ENCODE results near the gene ASF1B. TPM values are rescaled to one million over a fixed set of nuclear protein-coding genes. Genes with fewer than 3 reads are reported as not detected.
"Not testable (repeated sequence)": the region's sequence is repeated elsewhere in the genome, so short reads cannot be mapped to it uniquely, and the experiment has no call there.

Gene ASF1B
- 10 to 100 TPM; 18.5 to 26.7 (median 21.0) TPM for total RNA-seq

GRCh38 chr19:14136509-14137281 lies at the start of gene ASF1B:
TSS of gene ASF1B (minus strand) at chr19:14136589. CDS start at chr19:14136456, 133 bp downstream.
- ATAC-seq (peak; percentile 83 to 87), DNase-seq (peak; percentile 95)
- Mint-ChIP-seq H3K9me3 (no peaks in the 10 kb centered on the region), H3K4me3 (peak within 1 kb of the TSS; percentile 85), H3K27me3 (ENCODE audit: low read depth) (no peaks in the 10 kb centered on the region), H3K36me3 (ENCODE audit: insufficient read depth) (peaks cover 5% of the 10 kb centered on the region), H3K4me1 (ENCODE audit: low read depth) (peaks cover 29% of the 10 kb centered on the region)

GRCh38 chr19:14185691-14186090 lies 49.3 kb upstream of the ASF1B start:
- H3K4me1 Mint-ChIP-seq (ENCODE audit: low read depth); ATAC-seq; DNase-seq; H3K4me3 Mint-ChIP-seq; H3K9me3 Mint-ChIP-seq; H3K36me3 Mint-ChIP-seq (ENCODE audit: insufficient read depth); H3K27me3 Mint-ChIP-seq (ENCODE audit: low read depth): not testable (repeated sequence)

- ATAC-seq (no peak), DNase-seq (no peak)
- no peaks in the 10 kb centered on the region for H3K27me3 Mint-ChIP-seq (ENCODE audit: low read depth)
- no peak overlapping the region for H3K4me3 Mint-ChIP-seq
- H3K9me3 Mint-ChIP-seq, result no peaks in the 10 kb centered on the region
- H3K36me3 Mint-ChIP-seq (ENCODE audit: insufficient read depth), result no peaks in the 10 kb centered on the region
- H3K4me1 Mint-ChIP-seq (ENCODE audit: low read depth), result no peaks in the 10 kb centered on the region
These were observed 48.8 kb upstream of the ASF1B start for GRCh38 chr19:14185158-14185557.

GRCh38 chr19:14183741-14184350 lies 47.5 kb upstream of the ASF1B start:
- H3K4me3 Mint-ChIP-seq, result no peak overlapping the region
- no peaks in the 10 kb centered on the region for H3K27me3 Mint-ChIP-seq (ENCODE audit: low read depth)
- H3K9me3 Mint-ChIP-seq, result no peaks in the 10 kb centered on the region
- no peaks in the 10 kb centered on the region for H3K36me3 Mint-ChIP-seq (ENCODE audit: insufficient read depth)
- ATAC-seq (no peak), DNase-seq (no peak)
- no peaks in the 10 kb centered on the region for H3K4me1 Mint-ChIP-seq (ENCODE audit: low read depth)

- no peak for ATAC-seq
- Mint-ChIP-seq H3K4me1 (ENCODE audit: low read depth) (no peaks in the 10 kb centered on the region), H3K4me3 (no peak overlapping the region), H3K27me3 (ENCODE audit: low read depth) (no peaks in the 10 kb centered on the region), H3K36me3 (ENCODE audit: insufficient read depth) (no peaks in the 10 kb centered on the region), H3K9me3 (no peaks in the 10 kb centered on the region)
- no peak for DNase-seq
These were observed 46.1 kb upstream of the ASF1B start for GRCh38 chr19:14182476-14182875.

GRCh38 chr19:14181906-14182305 lies 45.5 kb upstream of the ASF1B start:
- DNase-seq (no peak), ATAC-seq (no peak)
- Mint-ChIP-seq H3K9me3 (no peaks in the 10 kb centered on the region), H3K36me3 (ENCODE audit: insufficient read depth) (no peaks in the 10 kb centered on the region), H3K4me1 (ENCODE audit: low read depth) (no peaks in the 10 kb centered on the region), H3K27me3 (ENCODE audit: low read depth) (no peaks in the 10 kb centered on the region), H3K4me3 (no peak overlapping the region)

GRCh38 chr19:14181199-14181598 lies 44.8 kb upstream of the ASF1B start:
- H3K9me3 Mint-ChIP-seq; H3K36me3 Mint-ChIP-seq (ENCODE audit: insufficient read depth); DNase-seq; ATAC-seq; H3K4me3 Mint-ChIP-seq; H3K4me1 Mint-ChIP-seq (ENCODE audit: low read depth); H3K27me3 Mint-ChIP-seq (ENCODE audit: low read depth): not testable (repeated sequence)

GRCh38 chr19:14177496-14178074 lies 41.2 kb upstream of the ASF1B start:
- no peak for ATAC-seq
- DNase-seq, result no peak
- Mint-ChIP-seq H3K9me3 (no peaks in the 10 kb centered on the region), H3K27me3 (ENCODE audit: low read depth) (no peaks in the 10 kb centered on the region), H3K4me1 (ENCODE audit: low read depth) (peaks cover 7% of the 10 kb centered on the region), H3K36me3 (ENCODE audit: insufficient read depth) (peaks cover 5% of the 10 kb centered on the region), H3K4me3 (no peak overlapping the region)

- ATAC-seq (no peak), DNase-seq (no peak)
- no peaks in the 10 kb centered on the region for H3K27me3 Mint-ChIP-seq (ENCODE audit: low read depth)
- peaks cover 7% of the 10 kb centered on the region for H3K4me1 Mint-ChIP-seq (ENCODE audit: low read depth)
- no peaks in the 10 kb centered on the region for H3K9me3 Mint-ChIP-seq
- H3K4me3 Mint-ChIP-seq, result no peak overlapping the region
- peaks cover 11% of the 10 kb centered on the region for H3K36me3 Mint-ChIP-seq (ENCODE audit: insufficient read depth)
These were observed 39.0 kb upstream of the ASF1B start for GRCh38 chr19:14175351-14175792.

GRCh38 chr19:14174883-14175282 lies 38.5 kb upstream of the ASF1B start:
- ATAC-seq (no peak), DNase-seq (no peak)
- H3K4me1 Mint-ChIP-seq (ENCODE audit: low read depth), result peaks cover 7% of the 10 kb centered on the region
- peaks cover 16% of the 10 kb centered on the region for H3K36me3 Mint-ChIP-seq (ENCODE audit: insufficient read depth)
- H3K4me3 Mint-ChIP-seq, result no peak overlapping the region
- H3K27me3 Mint-ChIP-seq (ENCODE audit: low read depth), result no peaks in the 10 kb centered on the region
- H3K9me3 Mint-ChIP-seq, result no peaks in the 10 kb centered on the region

- Mint-ChIP-seq H3K36me3 (ENCODE audit: insufficient read depth) (peaks cover 14% of the 10 kb centered on the region), H3K4me1 (ENCODE audit: low read depth) (peaks cover 25% of the 10 kb centered on the region), H3K9me3 (no peaks in the 10 kb centered on the region), H3K27me3 (ENCODE audit: low read depth) (no peaks in the 10 kb centered on the region), H3K4me3 (no peak overlapping the region)
- ATAC-seq, result no peak
- no peak for DNase-seq
These were observed 32.6 kb upstream of the ASF1B start for GRCh38 chr19:14168993-14169392.

- Mint-ChIP-seq H3K36me3 (ENCODE audit: insufficient read depth) (peaks cover 14% of the 10 kb centered on the region), H3K9me3 (no peaks in the 10 kb centered on the region), H3K27me3 (ENCODE audit: low read depth) (no peaks in the 10 kb centered on the region), H3K4me1 (ENCODE audit: low read depth) (peaks cover 25% of the 10 kb centered on the region), H3K4me3 (no peak overlapping the region)
- DNase-seq, result no peak
- ATAC-seq, result peak in 1 of 2 donors; percentile 6
These were observed 32.0 kb upstream of the ASF1B start for GRCh38 chr19:14168259-14168972.

GRCh38 chr19:14167576-14168138 lies 31.3 kb upstream of the ASF1B start:
- ATAC-seq, result peak; percentile 62 to 75
- peak overlapping the region; percentile 78 for H3K4me3 Mint-ChIP-seq
- H3K27me3 Mint-ChIP-seq (ENCODE audit: low read depth), result no peaks in the 10 kb centered on the region
- H3K9me3 Mint-ChIP-seq, result no peaks in the 10 kb centered on the region
- DNase-seq, result no peak
- H3K36me3 Mint-ChIP-seq (ENCODE audit: insufficient read depth), result peaks cover 14% of the 10 kb centered on the region
- H3K4me1 Mint-ChIP-seq (ENCODE audit: low read depth), result peaks cover 25% of the 10 kb centered on the region

GRCh38 chr19:14166999-14167575 lies 30.7 kb upstream of the ASF1B start:
- Mint-ChIP-seq H3K4me3 (peak overlapping the region; percentile 78), H3K36me3 (ENCODE audit: insufficient read depth) (peaks cover 14% of the 10 kb centered on the region), H3K4me1 (ENCODE audit: low read depth) (peaks cover 25% of the 10 kb centered on the region), H3K27me3 (ENCODE audit: low read depth) (no peaks in the 10 kb centered on the region), H3K9me3 (no peaks in the 10 kb centered on the region)
- no peak for DNase-seq
- ATAC-seq, result peak; percentile 10 to 15
